Hematopoietic multipotent progenitor cell treated with erythropoietin and hydrocortisone succinate and interleukin-3 and kit ligand, for 17 days (in vitro differentiated cells): ENCODE measurements around the gene LMLN.
"Not testable (repeated sequence)": the region's sequence is repeated elsewhere in the genome, so short reads cannot be mapped to it uniquely, and the experiment has no call there.

ENCODE experiments used
- DNase-seq: peaks from one replicate; pipeline ENCODE4 v3.0.0-alpha.2; 2015; ENCODE audit warnings: low spot score

LMLN gene

DNA sequence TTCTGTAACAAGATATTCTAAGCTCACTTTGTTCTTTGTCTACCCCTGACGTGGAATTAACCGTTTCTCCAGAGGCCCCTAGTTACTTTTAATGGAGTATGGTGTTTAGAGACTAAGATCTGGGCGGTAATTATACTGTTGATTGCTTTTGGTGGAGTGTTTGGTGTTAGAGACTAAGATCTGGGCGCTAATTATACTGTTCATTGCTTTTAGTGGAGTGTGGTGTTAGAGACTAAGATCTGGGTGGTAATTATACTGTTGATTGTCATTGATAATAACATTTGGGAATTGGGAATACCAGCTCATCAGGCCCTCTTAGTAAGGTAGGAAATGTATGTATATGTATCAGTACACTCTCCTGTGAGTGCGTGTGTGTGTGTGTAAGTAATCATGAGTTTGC lies 66.6 kb downstream of the LMLN start:
- no peak for DNase-seq

DNA sequence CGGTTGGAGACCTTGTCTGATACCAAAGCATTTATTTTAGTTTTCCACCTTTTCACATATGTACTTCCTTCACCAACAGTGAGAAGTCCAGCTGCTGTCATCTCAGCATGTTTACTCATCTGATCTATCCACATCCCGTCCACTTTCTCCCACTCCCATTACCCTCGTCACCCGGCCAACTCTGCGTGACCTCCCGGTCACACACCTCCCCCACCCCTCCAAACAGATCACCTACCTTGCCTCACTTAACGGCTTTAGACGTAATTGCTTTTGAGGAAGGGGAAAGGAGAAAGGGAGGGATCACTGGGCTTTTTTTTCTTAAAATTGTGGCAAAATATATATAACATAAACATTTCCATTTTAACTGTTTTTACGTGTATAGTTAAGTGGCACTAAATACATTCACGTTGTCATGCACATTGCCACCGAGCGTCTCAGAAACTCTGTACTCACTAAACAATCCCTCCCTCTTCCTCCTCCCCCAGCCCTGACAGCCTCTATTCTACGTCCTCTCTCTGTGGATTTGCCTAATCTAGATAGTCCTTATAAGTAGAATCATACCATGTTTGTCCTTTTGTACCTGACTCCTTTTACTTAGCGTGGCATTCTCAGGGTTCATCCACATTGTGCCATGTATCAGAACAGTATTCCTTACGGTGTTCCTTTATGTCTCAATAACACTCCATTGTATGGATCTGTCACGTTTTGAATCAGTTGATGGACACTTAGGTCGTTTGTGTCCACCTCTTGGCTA lies 67.2 kb downstream of the LMLN start:
- DNase-seq = no peak

DNA sequence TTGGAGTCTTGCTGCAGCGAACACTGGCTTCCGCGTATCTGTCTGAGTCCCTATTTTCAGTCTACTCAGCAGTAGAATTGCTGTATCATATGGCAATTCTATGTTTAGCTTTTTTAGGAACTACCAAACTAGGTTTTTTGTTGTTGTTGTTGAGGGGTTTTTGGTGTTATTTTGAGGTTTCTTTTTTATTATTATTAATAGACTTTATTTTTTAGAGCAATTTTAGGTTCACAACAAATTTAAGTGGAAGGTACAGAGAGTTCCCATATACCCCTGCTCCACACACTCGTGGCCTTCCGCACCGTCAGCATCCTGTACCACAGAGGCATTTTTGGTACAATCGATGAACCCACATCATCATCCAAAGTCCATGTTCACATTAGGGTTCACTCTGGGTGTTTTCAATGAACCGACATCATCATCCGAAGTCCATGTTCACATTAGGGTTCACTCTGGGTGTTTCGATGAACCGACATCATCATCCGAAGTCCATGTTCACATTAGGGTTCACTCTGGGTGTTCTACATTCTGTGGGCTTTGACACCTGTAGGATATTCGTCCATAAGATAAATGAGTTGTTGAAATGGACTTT lies 67.9 kb downstream of the LMLN start:
- no peak for DNase-seq

DNA sequence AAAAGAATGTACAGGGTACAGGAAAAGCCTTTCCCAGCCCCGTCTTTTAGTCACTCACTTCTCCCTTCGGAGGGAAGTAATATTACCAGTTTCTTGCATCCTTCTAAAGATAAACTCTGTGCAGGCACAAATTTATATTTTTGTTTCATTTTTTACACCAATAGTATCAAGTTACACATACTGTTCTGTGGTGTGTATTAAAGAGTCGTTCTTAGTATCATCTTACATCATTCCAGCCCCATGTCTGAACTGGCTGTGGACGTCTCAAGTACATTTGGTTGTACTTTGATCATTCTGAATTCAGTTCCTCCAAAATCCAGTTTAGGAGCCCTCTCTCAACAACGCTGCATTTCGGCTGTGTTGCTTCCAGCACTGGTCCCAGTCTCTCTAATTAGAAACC lies 68.7 kb downstream of the LMLN start:
- no peak for DNase-seq

DNA sequence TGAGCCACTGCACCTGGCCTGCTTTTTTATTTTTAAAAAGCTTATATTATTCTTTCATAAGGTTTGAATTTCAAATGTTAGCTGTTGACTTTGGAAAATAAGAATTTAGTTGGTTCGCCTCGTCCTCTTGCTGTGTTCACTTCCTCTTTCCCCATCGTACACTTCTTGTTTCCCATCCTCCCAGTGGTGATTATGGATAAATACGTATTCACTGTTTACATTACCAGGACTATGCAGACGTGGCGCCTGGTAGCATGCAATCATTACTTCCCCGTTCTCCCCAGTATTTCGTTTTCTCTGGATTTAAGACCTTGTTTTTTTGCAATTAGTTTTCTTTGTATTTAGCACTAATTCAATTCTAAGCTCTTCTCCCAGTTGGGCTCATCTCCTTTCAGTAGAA lies 70.1 kb downstream of the LMLN start:
- DNase-seq = no peak

DNA sequence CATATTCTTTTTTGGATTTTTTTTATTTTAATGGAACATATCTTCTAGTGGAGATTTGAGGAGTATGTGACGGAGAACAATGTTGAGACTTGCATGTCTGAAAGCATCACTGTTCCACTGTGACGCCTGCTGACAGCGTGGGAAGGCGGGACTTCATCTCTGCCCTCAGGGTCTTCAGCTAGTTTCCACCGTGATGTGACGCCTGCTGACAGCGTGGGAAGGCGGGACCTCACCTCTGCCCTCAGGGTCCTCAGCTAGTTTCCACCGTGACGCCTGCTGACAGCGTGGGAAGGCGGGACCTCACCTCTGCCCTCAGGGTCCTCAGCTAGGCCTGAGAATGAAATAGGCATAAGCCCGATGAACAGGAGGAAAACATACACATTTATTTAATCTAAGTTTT lies 70.7 kb downstream of the LMLN start:
- no peak for DNase-seq

DNA sequence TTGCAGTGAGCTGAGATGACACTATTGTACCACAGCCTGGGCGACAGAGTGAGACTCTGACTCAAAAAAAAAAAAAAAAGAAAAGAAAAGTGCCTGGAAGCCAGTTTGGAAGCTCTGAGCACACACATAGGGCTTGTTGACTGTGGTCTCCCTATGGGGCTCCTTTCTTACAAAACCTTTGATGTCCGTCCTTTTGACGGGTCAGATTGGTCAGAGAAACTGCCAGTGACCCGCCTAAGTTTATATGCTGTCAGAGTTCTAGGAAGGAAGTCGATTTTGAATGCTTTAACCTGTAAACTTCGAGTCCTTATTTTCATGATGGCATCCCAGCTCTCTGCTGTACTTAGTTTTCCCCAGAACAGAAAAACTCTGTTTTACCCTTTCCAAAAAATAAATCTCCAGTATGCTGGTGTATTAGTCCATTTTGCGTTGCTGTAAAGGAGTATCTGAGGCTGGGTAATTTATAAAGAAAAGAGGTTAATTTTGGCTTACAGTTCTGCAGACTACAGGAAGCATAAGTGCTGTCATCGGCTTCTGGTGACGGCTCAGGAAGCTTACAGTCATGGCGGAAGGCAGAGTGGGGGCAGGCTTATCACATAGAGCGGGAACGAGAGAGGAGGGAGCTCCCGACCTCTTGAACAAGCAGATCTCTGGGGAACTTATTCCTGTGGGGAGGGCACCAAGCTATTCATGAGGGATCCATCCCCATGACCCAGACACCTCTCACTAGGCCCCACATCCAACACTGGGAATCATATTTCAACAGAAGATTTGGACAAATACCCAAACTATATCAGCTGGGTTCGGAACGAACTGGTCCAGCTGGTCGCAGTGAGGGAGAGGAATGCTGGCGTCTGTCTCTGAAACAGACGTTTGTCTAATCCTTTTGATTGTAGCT lies 72.3 kb downstream of the LMLN start:
- DNase-seq = no peak

DNA sequence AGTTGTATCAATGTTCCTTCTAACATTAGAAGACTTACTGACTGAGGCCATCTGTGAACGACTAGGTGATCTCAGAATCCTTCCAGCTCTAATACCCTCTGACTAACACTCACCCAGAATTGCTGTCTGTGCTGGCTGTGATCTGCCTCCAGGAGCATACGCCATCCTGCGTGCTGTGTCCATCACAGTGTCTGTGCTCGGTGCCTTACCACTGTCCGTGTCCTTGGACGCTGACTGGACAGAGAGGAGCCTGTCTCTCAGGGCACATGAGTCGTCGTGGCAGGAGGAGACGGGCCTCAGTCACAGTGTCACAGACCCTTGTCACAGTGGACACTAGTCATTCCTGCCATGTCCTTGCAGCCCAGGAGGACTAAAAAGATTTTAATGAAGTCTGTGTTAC lies 83.1 kb downstream of the LMLN start:
- no peak for DNase-seq

DNA sequence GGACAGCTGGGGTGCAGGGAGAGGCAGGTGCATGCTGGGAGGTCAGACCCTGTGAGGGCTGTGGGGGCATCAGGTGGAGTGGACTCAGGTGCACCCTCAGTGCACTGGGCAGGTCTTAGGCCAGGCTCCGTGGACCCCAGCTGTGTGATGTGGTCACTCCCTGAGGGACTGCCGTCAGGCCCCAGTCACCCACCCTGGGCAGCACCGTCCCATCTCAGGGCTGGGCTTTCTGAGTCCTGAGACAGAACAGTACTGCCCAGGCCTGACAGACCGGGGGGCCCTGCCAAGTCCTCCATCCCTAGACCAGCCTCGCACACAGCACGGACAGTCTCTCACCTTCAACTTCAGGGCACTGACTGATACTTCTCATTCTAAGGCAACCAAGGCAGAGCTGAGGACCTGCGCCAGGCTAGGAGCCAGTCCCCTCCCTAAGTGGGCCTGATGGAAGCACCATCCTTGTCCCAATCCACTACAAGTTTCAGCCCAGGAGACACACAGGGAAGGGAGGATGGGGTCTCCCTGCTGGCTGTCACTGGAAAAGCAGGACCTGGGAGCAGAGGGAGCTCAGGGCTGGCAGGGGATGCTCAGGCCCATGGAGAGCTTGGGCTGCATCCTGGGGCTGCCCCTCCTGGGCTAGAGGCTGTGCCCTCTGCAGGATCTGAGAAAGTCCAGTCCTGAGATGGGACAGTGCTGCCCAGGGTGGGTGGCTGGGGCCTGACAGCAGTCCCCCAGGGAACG lies 86.3 kb downstream of the LMLN start:
- DNase-seq = no peak

DNA sequence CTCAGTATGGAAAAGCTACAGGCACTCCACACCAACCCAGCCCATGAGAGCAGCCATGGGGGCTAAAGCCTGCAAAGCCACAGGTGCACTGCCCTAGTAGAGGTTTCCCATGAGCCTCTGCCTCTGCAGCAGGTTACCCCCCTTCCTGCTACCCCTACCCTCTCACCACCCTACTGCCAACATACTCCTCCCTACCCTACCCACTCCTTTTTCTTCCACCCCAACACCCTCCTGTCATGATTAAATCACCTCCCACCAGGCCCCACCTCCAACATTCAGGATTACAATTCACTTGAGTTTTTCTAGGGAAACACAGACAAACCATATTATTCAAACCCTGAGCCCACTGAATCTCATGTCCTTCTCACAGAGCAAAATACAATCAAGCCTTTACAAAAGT lies 88.4 kb downstream of the LMLN start:
- no peak for DNase-seq

DNA sequence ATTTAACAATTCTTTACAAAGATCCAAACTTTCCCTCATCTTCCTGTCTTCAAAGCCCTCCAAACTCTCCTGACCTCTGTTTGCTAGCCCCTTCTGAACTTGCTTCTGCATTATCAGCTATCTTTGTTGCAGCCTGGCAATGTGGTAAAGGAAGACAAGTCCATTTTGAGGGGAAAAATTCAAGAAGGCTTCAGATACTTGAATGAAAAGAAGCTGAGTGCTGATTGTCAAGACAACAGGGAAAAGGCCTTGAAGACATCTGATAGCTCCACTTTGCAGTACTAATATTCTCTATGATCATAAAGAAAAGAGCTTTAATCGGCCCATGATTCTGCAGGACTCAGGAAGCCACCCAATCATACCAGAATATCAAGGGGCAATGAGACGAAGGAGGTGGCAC lies 91.8 kb downstream of the LMLN start:
- DNase-seq = no peak

DNA sequence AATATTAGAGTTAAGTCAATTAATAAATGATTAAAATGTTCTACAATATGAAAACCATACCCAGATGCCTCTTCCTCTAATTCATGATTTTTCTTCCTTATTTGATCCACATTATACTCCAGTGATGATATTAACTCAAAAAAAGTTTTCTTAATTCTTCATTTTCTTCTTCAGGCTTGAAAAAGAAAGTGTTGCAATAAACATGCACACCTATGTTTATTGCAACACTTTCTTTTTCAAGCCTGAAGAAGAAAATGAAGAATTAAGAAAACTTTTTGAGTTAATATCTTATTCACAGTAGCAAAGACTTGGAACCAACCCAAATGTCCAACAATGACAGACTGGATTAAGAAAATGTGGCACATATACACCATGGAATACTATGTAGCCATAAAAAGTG lies 93.4 kb downstream of the LMLN start:
- DNase-seq = not testable (repeated sequence)

DNA sequence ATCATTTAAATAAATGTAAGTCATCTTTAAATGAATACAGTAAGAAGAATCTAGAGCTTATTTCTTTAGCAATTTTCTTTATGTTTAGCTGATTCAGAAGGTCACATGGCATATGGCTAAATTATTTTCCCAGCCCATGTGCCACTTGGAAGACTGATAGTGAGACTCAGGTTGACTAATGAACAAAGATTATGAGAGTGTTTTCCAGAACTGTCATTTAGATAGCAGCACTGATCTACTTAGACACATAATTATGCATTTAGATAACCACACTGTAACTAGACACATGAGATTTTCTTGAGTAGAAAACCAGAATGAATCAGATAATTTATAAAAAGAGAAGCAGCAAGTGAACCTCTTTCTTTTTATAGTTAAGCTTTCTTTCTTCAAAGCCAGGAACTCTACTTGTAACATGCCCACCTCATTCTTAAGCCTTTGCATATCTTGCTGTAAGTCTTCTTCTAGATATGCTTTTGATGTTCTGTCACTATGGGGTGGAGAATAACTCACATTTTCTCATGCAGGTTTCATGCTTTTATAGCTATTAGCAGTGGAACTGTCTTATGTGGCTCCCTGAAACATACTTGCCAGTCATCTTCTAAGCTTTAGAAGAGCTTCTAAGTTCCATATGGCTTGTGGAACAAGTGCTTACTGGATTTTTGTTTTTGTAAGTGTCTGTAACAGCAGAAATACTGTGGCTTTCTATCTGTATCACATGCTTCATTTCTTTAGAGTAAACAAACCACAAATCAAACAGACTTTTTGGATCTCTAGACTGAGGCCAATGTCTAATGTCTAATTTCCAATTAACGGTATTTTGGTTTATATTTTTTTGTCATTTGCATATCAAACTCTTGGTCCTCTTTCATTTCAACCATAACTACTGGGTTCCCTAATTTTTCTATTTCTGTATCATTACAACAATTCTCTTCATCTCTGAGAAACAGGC lies 101.4 kb downstream of the LMLN start:
- no peak for DNase-seq

DNA sequence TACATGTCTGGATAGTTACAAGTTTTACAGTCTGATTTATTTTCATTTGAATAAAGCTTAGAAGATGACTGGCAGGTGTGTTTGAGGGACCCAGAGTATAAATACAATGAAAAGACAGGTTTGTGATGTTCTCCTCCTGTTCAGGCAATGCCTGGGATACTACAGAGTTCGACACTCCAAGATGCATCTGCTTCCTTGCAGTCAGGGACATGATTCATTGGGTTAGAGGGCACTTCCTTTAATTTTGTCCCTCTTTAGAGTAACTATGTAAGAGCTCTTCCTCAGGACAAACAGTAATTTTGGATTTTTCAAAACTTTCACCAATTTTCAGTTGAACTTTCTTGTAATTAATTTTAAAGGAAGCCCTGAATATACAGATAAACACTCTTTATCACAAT lies 102.0 kb downstream of the LMLN start:
- DNase-seq = no peak

DNA sequence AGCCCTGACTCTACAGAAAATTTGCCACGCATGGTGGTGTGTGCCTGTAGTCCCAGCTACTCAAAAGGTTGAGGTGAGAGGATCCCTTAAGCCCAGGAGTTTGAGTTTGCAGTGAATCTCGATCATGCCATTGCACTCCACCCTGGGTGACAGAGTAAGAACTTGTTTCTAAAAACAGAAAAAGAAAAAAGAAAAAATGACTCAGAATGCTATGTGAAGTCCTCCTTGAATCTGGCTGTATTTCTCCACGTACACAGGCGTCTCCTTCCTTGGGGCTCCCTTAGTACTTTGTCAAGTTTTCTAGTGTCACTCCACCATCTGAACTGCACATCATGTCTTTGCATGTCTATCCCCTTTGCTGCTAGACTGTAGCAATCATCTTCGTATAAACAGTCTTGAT lies 104.4 kb downstream of the LMLN start:
- DNase-seq = no peak

DNA sequence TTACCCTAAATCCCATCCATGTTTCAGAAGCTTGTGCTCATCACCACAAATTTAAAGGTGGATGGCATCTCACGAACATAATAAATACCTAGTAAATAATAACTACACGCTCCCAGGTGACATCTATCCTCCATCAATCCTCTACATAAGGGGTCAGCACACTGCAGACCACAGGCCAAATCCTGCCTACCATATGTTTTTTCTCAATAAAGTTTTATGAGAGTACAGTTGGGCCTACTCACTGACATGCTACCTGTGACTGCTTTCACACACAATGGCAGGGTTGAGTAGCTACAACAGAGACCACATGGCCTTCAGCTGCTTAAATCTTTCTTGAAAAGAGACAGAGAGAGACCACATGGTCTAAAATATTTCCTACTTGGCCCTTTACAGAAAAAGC lies 105.9 kb downstream of the LMLN start:
- no peak for DNase-seq

DNA sequence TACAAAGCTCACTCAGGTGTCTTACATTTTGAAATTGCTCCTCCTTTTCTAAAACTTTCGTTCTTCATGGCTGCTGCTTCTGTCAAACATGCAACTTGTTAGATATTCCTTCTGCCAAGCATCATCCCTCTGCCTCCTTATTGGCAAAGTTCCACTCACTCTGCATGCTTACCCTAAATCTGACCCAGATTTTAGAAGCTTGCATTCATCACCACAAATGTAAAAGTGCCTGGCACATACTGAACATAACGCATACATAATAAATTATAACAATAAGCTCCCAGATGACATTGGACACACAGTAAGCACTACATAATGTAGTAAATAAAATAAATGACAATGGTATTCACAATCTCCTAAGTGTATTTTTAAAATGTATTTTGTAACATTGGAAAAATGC lies 107.4 kb downstream of the LMLN start:
- DNase-seq = no peak

DNA sequence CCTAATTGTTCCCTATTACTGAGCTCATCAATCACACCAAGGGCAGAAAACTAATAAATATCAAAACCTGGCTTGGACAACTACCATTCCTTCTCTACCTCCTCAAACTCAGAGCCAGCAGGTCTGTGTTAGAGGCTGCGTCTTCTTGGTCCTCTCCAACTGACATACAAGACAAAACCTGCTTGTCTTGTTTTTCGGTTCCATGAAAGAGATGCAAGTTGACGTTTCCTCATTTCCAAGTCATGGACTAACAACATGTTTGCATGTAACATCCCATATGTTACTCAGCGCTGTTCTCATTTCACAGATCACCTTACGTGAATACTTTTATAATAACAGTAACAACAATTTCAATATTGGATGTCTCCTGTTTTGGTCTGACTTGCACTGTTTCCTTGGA lies 110.9 kb downstream of the LMLN start:
- no peak for DNase-seq

DNA sequence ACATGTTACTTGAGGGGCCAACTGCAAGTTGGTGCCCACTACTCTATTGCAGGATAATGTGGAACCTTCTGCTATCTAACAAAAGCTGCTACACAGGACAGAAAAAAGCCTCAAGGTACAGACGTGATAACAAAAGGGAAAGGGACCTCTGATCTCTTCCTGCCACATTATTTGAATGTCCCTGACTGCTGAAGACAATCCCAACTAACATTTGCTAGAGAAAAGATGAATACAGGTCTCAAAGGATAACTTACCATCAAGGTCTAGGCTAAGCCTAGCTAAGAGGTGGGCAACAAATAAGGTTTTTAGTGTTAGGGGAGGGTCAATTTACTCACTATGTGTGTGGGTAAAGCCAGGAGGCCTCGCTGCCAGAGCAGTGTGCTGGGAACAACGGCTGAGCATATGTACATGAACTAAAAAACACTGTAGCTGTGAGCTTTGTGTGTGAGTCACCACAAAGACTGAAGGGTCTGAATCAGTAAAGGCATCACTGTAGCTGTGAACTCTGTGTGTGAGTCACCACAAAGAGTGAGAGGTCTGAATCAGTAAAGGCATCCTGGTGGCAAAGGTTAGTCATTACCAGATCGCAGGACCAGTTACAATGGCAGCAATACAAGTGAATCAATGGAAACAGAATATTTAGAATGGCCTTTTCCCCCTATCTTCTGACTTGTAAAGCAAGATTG lies 111.7 kb downstream of the LMLN start:
- no peak for DNase-seq

DNA sequence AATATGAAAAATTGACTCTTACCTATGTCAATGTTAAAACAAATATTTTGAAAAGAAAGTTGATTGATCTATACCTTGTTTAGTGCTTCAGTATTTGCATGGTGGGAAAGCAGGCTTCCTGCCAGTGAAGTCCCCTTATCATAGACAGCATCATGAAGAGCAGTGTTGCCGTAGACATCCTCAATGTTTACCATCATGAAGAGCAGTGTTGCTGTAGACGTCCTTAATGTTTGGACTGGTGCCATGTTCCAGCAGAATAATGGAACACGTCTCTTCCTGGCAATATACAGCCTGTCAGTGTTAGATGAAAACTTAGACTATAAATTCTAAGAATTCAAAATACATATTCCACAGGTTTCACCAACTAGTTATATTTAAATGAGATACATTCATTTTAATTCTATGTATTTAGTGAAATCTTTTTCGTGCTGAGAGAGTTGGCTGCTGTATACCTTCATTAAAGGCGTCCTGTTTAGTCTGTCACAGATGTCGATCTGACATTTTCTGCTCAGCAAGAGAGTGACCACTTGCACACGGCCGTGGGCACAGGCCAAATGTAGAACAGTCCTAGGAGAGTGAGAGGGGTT lies 116.8 kb downstream of the LMLN start:
- no peak for DNase-seq
